Iris pigment epithelial cell (primary cell): Measurements from ENCODE around the gene CEACAM5.
"Not testable (repeated sequence)": the region's sequence is repeated elsewhere in the genome, so short reads cannot be mapped to it uniquely, and the experiment has no call there.

Source experiments
- DNase-seq: peaks from one replicate; pipeline ENCODE4 v3.0.0-alpha.2; 2011; ENCODE audit warnings: low read depth

The CEACAM5 gene

GRCh38 chr19:41740415-41741243, 32.2 kb downstream of the CEACAM5 start:
- DNase-seq: no peak

- DNase-seq: no peak
Observed at GRCh38 chr19:41741244-41741554, 32.8 kb downstream of the CEACAM5 start.

GRCh38 chr19:41744850-41745249, 36.4 kb downstream of the CEACAM5 start:
- DNase-seq: no peak

- DNase-seq: no peak
Observed at GRCh38 chr19:41745756-41746155, 37.3 kb downstream of the CEACAM5 start.

- peak; percentile 60 for DNase-seq
Observed at GRCh38 chr19:41746593-41747227, 38.3 kb downstream of the CEACAM5 start.

GRCh38 chr19:41748012-41748411, 39.6 kb downstream of the CEACAM5 start:
- DNase-seq: no peak

- not testable (repeated sequence) for DNase-seq
Observed at GRCh38 chr19:41750248-41751134, 42.1 kb downstream of the CEACAM5 start.

GRCh38 chr19:41753159-41753558, 44.7 kb downstream of the CEACAM5 start:
- DNase-seq: peak; percentile 20

- peak; percentile 21 for DNase-seq
Observed at GRCh38 chr19:41753936-41754529, 45.6 kb downstream of the CEACAM5 start.

- no peak for DNase-seq
Observed at GRCh38 chr19:41755328-41755913, 47.0 kb downstream of the CEACAM5 start, which contains the start of gene CEACAM6. Gene CEACAM6 (plus strand): TSS chr19:41755530. CDS start chr19:41755639, 109 bp downstream.

- DNase-seq: no peak
Observed at GRCh38 chr19:41758846-41759245, 50.4 kb downstream of the CEACAM5 start.

GRCh38 chr19:41767115-41767514, 58.7 kb downstream of the CEACAM5 start:
- no peak for DNase-seq

- not testable (repeated sequence) for DNase-seq
Observed at GRCh38 chr19:41768105-41768504, 59.7 kb downstream of the CEACAM5 start.

- no peak for DNase-seq
Observed at GRCh38 chr19:41769608-41770007, 61.2 kb downstream of the CEACAM5 start.

GRCh38 chr19:41771410-41771809, 63.0 kb downstream of the CEACAM5 start:
- DNase-seq: no peak

GRCh38 chr19:41774515-41774980, 66.1 kb downstream of the CEACAM5 start:
- no peak for DNase-seq

GRCh38 chr19:41776700-41777099, 68.3 kb downstream of the CEACAM5 start:
- DNase-seq: no peak
